Nephron (organoid): Measurements from ENCODE around the gene EXOSC2.

Experiments
- H3K27ac Mint-ChIP-seq, 3 experiments: 2 replicates each; pipeline ENCODE4 v1.8.0; 2020; ENCODE audit warnings: mixed read lengths in 3 of 3, mild to moderate bottlenecking in 2 of 3, moderate library complexity in 1 of 3
- H3K27me3 Mint-ChIP-seq: 2 replicates; pipeline ENCODE4 v1.8.0; 2021; ENCODE audit warnings: low read depth, mild to moderate bottlenecking, moderate library complexity, mixed read lengths
- H3K36me3 Mint-ChIP-seq: 2 replicates; pipeline ENCODE4 v1.8.0; 2020; ENCODE audit warnings: low read depth, mixed read lengths
- H3K4me1 Mint-ChIP-seq: 2 replicates; pipeline ENCODE4 v1.8.0; 2020; ENCODE audit warnings: mixed read lengths
- H3K4me3 Mint-ChIP-seq, 3 experiments: 2 replicates each; pipeline ENCODE4 v1.8.0; 2020; ENCODE audit warnings: mild to moderate bottlenecking in 3 of 3, mixed read lengths in 3 of 3, moderate library complexity in 2 of 3
- H3K9me3 Mint-ChIP-seq: 2 replicates; pipeline ENCODE4 v1.8.0; 2020; ENCODE audit warnings: mixed read lengths
- TF ChIP-seq, protein P1 (sequence below), 3 experiments: fragments of 200-600 bp; sonication (generic); IDR thresholded peaks; one replicate each; pipeline ENCODE4 v1.5.0; 2021; ENCODE audit warnings: antibody characterized with exemption in 3 of 3; ENCODE audit not compliant: unreplicated experiment in 3 of 3

The EXOSC2 gene

DNA sequence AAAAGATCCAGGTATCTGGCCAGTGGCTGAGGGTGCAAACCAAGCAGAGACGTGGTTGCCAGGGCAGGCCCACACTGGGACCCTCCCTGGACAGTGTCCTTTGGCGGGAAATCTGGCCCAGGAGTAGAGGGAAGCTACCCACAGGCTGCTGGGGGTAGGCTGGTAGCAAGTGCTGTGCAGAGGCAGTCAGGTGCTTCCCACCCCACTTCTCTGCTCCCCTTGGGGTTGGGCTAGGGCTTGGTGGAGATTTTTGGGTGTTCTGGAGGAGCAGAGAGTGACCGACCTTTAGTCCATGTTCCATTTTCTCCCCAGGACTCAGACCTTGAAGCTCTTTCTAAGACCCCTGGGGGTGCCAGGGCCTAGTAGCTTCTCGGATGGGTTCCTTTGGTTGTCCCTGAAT, 23.6 kb upstream of the EXOSC2 start:
- no peaks in the 10 kb centered on the region for H3K36me3 Mint-ChIP-seq
- TF ChIP-seq, protein P1, sequence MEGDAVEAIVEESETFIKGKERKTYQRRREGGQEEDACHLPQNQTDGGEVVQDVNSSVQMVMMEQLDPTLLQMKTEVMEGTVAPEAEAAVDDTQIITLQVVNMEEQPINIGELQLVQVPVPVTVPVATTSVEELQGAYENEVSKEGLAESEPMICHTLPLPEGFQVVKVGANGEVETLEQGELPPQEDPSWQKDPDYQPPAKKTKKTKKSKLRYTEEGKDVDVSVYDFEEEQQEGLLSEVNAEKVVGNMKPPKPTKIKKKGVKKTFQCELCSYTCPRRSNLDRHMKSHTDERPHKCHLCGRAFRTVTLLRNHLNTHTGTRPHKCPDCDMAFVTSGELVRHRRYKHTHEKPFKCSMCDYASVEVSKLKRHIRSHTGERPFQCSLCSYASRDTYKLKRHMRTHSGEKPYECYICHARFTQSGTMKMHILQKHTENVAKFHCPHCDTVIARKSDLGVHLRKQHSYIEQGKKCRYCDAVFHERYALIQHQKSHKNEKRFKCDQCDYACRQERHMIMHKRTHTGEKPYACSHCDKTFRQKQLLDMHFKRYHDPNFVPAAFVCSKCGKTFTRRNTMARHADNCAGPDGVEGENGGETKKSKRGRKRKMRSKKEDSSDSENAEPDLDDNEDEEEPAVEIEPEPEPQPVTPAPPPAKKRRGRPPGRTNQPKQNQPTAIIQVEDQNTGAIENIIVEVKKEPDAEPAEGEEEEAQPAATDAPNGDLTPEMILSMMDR (IDR thresholded peaks at IDR 0.05; ENCODE audit: unreplicated experiment in 3 of 3) = no peak
- H3K9me3 Mint-ChIP-seq = no peaks in the 10 kb centered on the region
- H3K27me3 Mint-ChIP-seq = peaks cover 89% of the 10 kb centered on the region
- H3K4me3 Mint-ChIP-seq = no peak overlapping the region
- no peak overlapping the region for H3K27ac Mint-ChIP-seq
- H3K4me1 Mint-ChIP-seq = peaks cover 10% of the 10 kb centered on the region

DNA sequence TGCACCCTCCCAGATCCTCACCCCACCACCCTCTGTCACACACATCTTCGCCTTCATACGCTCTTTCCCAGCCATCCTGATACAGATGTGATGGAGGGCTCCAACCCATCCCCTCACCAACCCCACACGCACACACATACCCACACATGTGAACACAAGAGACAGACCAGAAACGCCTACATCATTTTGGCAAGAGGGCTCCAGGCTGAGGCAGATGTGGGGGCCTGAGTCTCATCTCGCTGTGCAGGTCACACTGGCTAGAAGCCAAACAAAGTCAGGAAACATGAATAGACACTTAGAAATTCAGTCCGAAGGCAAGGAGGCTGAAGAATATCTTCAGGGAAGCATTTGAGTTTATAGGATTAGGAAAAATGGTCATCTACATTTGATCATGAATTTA, 22.9 kb upstream of the EXOSC2 start:
- Mint-ChIP-seq H3K27me3 (peaks cover 85% of the 10 kb centered on the region), H3K4me3 (no peak overlapping the region), H3K27ac (no peak overlapping the region), H3K4me1 (peaks cover 4% of the 10 kb centered on the region), H3K9me3 (no peaks in the 10 kb centered on the region), H3K36me3 (no peaks in the 10 kb centered on the region)
- TF ChIP-seq, protein P1 (IDR thresholded peaks at IDR 0.05; ENCODE audit: unreplicated experiment in 3 of 3) = no peak

DNA sequence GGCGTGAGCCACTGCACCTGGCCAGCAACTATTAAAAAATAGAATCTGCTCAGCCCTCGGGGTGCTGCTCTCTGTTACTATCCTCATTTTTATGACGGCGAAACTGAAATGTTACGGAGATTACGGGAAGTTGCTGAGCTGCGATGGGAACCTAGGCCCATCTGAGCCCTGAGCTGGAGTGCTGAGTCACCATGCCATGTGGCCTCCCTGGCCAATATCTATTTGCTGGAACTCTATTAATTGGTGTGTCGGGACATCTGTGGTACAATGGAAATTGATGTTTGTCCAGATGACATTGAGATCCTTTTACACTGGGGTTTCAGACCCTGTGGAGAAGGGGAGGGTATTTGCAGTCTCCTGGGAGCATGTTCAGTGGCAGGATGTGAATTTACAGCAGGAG, 21.1 kb upstream of the EXOSC2 start:
- Mint-ChIP-seq H3K4me3 (no peak overlapping the region), H3K27ac (no peak overlapping the region), H3K27me3 (peaks cover 81% of the 10 kb centered on the region), H3K9me3 (no peaks in the 10 kb centered on the region), H3K36me3 (no peaks in the 10 kb centered on the region), H3K4me1 (peaks cover 4% of the 10 kb centered on the region)
- TF ChIP-seq, protein P1 (IDR thresholded peaks at IDR 0.05; ENCODE audit: unreplicated experiment in 3 of 3) = no peak

DNA sequence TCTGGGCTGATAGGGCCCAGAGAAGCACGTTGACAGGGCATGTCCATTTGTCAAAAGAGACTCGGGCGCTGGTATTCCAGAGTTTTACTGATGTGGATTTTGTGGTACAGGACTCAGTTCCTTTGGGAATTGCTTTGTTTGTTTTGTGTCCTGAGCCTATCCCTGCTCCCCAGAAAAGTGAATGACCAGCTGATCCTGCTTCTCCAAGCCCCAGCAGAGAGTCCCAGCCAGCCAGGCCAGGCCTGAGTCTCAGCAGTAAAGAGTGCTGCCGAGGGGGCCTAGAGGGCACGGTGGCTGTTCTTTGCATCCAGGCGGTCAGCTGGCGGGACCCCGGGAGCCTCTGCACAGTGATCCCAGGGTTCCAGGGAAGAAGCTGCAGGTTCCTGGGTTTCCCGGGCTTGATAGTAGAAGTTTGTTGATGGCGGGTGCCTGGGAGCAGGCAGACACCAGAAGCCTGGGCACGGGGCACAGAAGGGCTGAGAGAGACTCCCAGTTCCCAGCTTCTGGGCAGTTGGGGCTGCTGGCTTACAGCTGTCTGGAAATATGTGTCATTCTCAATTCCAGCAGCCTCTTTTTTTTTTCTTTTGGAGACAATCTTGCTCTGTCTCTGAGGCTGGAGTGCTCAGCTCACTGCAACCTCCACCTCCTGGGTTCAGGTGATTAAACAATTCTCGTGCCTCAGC, 20.5 kb upstream of the EXOSC2 start:
- H3K4me3 Mint-ChIP-seq = no peak overlapping the region
- TF ChIP-seq, protein P1 (IDR thresholded peaks at IDR 0.05; ENCODE audit: unreplicated experiment in 3 of 3) = no peak
- no peak overlapping the region for H3K27ac Mint-ChIP-seq
- H3K27me3 Mint-ChIP-seq = peaks cover 81% of the 10 kb centered on the region
- H3K9me3 Mint-ChIP-seq = no peaks in the 10 kb centered on the region
- H3K4me1 Mint-ChIP-seq = peaks cover 4% of the 10 kb centered on the region
- no peaks in the 10 kb centered on the region for H3K36me3 Mint-ChIP-seq

DNA sequence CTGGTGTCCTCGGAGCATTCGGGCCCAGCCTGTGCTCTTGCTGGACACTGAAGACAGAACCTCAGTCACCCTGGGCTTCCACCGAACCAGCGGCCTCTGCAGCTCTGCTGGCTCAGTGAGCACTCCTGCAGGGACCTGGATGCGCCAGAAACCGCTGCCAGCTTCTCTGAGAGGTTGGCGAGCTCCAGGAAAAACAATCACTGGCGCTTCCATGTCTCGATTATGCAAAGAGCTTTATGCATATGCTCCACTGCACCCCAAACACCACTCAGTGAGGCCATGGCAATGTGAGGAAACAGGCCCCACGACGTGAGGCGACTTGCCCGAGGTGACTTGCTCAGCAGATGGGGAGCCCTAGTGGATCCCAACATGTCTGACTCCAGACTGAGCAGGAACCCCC, 18.2 kb upstream of the EXOSC2 start:
- TF ChIP-seq, protein P1 (IDR thresholded peaks at IDR 0.05; ENCODE audit: unreplicated experiment in 3 of 3) = no peak
- no peaks in the 10 kb centered on the region for H3K36me3 Mint-ChIP-seq
- H3K27ac Mint-ChIP-seq = no peak overlapping the region
- peaks cover 82% of the 10 kb centered on the region for H3K27me3 Mint-ChIP-seq
- H3K4me1 Mint-ChIP-seq = peaks cover 4% of the 10 kb centered on the region
- H3K9me3 Mint-ChIP-seq = no peaks in the 10 kb centered on the region
- no peak overlapping the region for H3K4me3 Mint-ChIP-seq

DNA sequence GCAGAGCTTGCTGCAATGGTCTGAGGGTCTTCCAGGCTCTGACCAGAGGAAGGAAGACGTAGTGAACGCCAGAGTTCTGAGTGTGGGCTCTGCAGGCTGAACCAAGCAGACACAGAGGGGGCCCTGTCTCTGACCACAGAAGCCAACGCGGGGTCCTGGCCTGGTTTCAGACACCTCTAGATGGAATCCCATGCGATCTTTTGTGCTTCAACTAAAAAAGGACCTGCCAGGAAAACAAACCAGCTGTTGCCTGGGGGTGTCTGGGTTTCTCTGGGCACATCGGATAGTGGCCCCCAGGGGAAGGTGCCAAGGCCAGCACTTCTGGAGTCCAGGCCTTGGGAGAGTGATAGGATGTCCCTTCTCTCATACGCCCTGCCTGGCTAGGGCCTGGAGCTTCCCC, 16.3 kb upstream of the EXOSC2 start:
- no peaks in the 10 kb centered on the region for H3K36me3 Mint-ChIP-seq
- peaks cover 79% of the 10 kb centered on the region for H3K27me3 Mint-ChIP-seq
- no peak overlapping the region for H3K27ac Mint-ChIP-seq
- no peak overlapping the region for H3K4me3 Mint-ChIP-seq
- H3K9me3 Mint-ChIP-seq = no peaks in the 10 kb centered on the region
- H3K4me1 Mint-ChIP-seq = peaks cover 4% of the 10 kb centered on the region
- TF ChIP-seq, protein P1 (IDR thresholded peaks at IDR 0.05; ENCODE audit: unreplicated experiment in 3 of 3) = no peak
